Upper lobe of right lung (tissue), 1 donor: Measurements from ENCODE around the gene PDE6B. TPM values are rescaled to one million over a fixed set of nuclear protein-coding genes. Genes with fewer than 3 reads are reported as not detected.

ENCODE experiments used
- ATAC-seq: fragments of 200-7000 bp; cut with Tn5 transposase; one replicate; pipeline ENCODE4 v1.9.1; 2020; ENCODE audit warnings: mild to moderate bottlenecking, moderate library complexity
- DNase-seq: peaks from one replicate; pipeline ENCODE4 v3.0.0-alpha.2; 2020
- H3K27ac ChIP-seq: fragments of 200-600 bp; one replicate; pipeline ENCODE4 v1.8.0; 2022
- H3K27me3 ChIP-seq: fragments of 200-600 bp; one replicate; pipeline ENCODE4 v1.8.0; 2022; ENCODE audit warnings: mild to moderate bottlenecking
- H3K36me3 ChIP-seq: fragments of 200-600 bp; one replicate; pipeline ENCODE4 v1.8.0; 2022
- H3K4me1 ChIP-seq: fragments of 200-600 bp; one replicate; pipeline ENCODE4 v1.8.0; 2022
- H3K4me3 ChIP-seq: fragments of 200-600 bp; one replicate; pipeline ENCODE4 v1.8.0; 2022; ENCODE audit warnings: mild to moderate bottlenecking
- H3K9me3 ChIP-seq: fragments of 200-600 bp; one replicate; pipeline ENCODE4 v1.8.0; 2022
- CTCF ChIP-seq: fragments of 200-600 bp; IDR thresholded peaks from one replicate; pipeline ENCODE4 v1.8.0; 2022; ENCODE audit warnings: antibody characterized with exemption
- intact Hi-C: fragments of 100-400 bp; cut with DNase I; formaldehyde crosslinking; loops from one replicate; pipeline ENCODE4 v1.11.0; 2022
- total RNA-seq: library from RNA; stranded (reverse); fragmentation: NEBNext Ultra II Directional; extraction: Animal tissue kit (Norgen Biotek cat#: 25700); gene quantifications from one replicate; pipeline ENCODE4 v1.2.1, GENCODE V29; 2021
- donor health status: DM: no; HTN: yes; CAD: no; lungs with severe emphysema.

PDE6B gene
- total RNA-seq, 1 donor from 2014 or later = 9.1 TPM

- Histone ChIP-seq H3K36me3 (no peaks in the 10 kb centered on the region), H3K4me1 (no peaks in the 10 kb centered on the region), H3K9me3 (no peaks in the 10 kb centered on the region), H3K27me3 (peaks cover 5% of the 10 kb centered on the region), H3K4me3 (no peak overlapping the region), H3K27ac (no peak overlapping the region)
- DNase-seq (peak; percentile 85), ATAC-seq (peak; percentile 96)
- intact Hi-C loops = no loop called here
- peak; percentile 51 for TF ChIP-seq CTCF
These were observed 22.8 kb upstream of the PDE6B start for GRCh38 chr4:602559-602942.

DNA sequence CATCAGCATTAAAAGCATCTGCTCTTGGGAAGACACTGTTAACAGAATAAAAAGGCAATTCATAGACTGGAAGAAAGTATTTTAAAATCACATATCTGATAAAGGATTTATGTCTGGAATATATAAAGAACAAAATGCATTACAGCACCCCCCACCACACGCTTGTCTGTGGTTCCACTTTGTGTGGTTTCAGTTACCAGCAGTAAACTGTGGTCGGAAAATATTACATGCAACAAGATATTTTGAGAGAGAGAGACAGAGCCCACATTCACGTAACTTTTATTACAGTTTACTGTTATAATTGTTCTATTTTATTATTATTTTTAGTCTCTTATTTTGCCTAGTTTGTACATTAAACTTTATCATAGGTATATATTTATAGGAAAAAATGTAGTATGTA is 21.2 kb upstream of the PDE6B start:
- H3K4me1 ChIP-seq = no peaks in the 10 kb centered on the region
- no peaks in the 10 kb centered on the region for H3K36me3 ChIP-seq
- intact Hi-C loops = no loop called here
- ATAC-seq = no peak
- no peak for TF ChIP-seq CTCF
- H3K4me3 ChIP-seq = no peak overlapping the region
- H3K27me3 ChIP-seq = peaks cover 9% of the 10 kb centered on the region
- H3K9me3 ChIP-seq = no peaks in the 10 kb centered on the region
- no peak for DNase-seq
- H3K27ac ChIP-seq = no peak overlapping the region

GRCh38 chr4:605702-606425 is 19.5 kb upstream of the PDE6B start:
- Histone ChIP-seq H3K9me3 (no peaks in the 10 kb centered on the region), H3K27me3 (peaks cover 15% of the 10 kb centered on the region), H3K36me3 (no peaks in the 10 kb centered on the region), H3K4me3 (no peak overlapping the region), H3K27ac (no peak overlapping the region), H3K4me1 (no peaks in the 10 kb centered on the region)
- intact Hi-C loops = no loop called here
- no peak for ATAC-seq
- no peak for TF ChIP-seq CTCF
- DNase-seq = no peak

DNA sequence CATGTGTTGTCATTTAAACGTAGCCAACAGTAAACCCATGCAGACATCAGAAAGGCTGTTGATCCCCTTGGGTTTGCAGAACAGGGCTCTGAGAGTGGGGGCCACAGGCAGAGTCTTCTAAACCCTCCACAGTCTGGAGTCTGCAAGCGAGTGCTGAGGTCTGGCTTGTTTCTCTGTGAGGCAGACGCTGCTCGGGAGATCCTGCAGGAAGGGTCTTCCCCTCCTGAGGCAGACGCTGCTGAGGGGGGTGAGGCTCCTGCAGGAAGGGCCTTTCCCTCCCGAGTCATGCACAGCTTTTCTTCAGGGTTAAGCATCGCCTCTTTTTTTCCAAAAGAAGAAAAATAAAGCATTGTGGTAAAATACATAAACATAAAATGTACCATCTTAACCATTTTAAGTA is 17.1 kb upstream of the PDE6B start:
- Histone ChIP-seq H3K4me1 (no peaks in the 10 kb centered on the region), H3K36me3 (no peaks in the 10 kb centered on the region), H3K27me3 (peaks cover 19% of the 10 kb centered on the region), H3K4me3 (no peak overlapping the region), H3K27ac (no peak overlapping the region), H3K9me3 (no peaks in the 10 kb centered on the region)
- TF ChIP-seq CTCF = no peak
- intact Hi-C loops = no loop called here
- DNase-seq = no peak
- no peak for ATAC-seq

GRCh38 chr4:609400-610050 is 15.8 kb upstream of the PDE6B start:
- no peaks in the 10 kb centered on the region for H3K9me3 ChIP-seq
- ATAC-seq (no peak), DNase-seq (no peak)
- intact Hi-C loops = no loop called here
- H3K4me3 ChIP-seq = no peak overlapping the region
- no peaks in the 10 kb centered on the region for H3K36me3 ChIP-seq
- H3K27ac ChIP-seq = no peak overlapping the region
- peaks cover 19% of the 10 kb centered on the region for H3K27me3 ChIP-seq
- TF ChIP-seq CTCF = no peak
- no peaks in the 10 kb centered on the region for H3K4me1 ChIP-seq
